ENCODE measurements around the gene NEU2.

NEU2 gene

DNA sequence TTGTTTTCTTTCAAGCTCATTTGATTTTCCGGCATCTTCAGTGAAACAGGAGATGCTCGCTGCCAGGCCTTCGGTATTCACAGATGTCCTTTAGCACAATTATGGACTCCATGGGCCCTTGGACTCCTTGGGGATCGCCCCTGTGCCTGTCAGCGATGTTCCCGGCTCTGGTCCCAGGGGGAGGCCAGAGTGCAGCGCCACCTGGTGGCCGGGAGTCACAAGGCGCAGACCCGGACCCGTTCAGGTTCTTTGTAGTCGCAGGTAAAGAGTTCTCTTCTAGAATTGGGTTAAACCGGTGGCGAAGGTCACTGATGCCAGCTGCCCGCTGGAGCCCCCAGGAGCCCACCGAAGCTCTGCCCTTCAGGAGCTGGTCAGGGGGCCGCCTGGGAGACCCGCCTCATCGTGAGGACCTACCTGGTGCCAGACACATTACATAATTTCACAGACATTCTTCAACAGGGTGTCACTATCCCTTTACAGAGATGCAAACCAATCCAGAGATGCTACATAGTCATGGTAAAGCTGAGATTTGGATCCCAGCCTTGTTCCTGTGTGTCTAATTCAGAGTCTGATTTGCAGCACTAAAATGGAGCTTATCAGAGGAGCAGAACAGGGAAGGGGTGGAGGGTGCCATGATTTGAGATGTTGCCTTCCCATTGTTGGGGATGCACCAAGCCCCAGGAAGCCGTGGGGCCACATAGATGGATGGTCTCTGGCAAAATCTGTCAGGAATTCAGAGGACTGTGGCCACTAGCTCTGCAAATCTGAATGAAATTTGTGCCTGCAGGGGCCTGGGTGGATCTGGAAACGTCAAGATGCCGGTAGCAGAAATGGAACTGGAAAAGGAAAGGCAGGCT lies 21.7 kb downstream of the NEU2 start:
- Histone ChIP-seq H3K79me2 (ENCODE audit: insufficient read depth, low read depth) (no peaks in the 10 kb centered on the region), H4K20me1 (ENCODE audit: insufficient read depth) (no peaks in the 10 kb centered on the region), H3K9ac (no peak overlapping the region), H2AFZ (ENCODE audit: low read depth) (peak overlapping the region; percentile 71), H3K4me3 (IDR thresholded peaks at IDR 0.05; ENCODE audit: insufficient read depth, low read depth, low read length) (no peak overlapping the region), H3K36me3 (ENCODE audit: insufficient read depth) (no peaks in the 10 kb centered on the region), H3K4me1 (ENCODE audit: low read depth, poor library complexity, severe bottlenecking) (no peaks in the 10 kb centered on the region), H3K27me3 (ENCODE audit: insufficient read depth, low read depth) (no peaks in the 10 kb centered on the region), H3K4me2 (peak overlapping the region; percentile 51; the same call in 1 of the 2 replicates), H3K27ac (no peak overlapping the region)
- peak; percentile 97 for TF ChIP-seq CTCF (conservative IDR thresholded peaks at IDR 0.05; ENCODE audit: low read depth, low read length)

DNA sequence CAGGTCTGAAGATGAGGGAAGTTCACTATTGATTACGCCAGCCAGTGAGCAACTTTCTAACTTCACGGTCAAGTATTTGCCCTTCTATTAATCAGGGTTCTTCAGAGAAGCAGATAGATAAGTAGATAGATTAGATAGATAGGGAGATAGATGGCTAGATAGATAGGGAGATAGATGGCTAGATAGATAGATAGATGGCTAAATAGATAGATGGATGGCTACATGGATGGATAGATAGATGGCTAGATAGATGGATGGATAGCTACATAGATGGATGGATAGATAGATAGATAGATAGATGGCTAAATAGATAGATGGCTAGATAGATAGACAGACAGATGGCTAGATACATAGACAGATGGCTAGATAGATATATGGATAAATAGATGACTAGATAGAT lies 22.9 kb downstream of the NEU2 start:
- H3K36me3 ChIP-seq (ENCODE audit: insufficient read depth): no peaks in the 10 kb centered on the region
- TF ChIP-seq CTCF (conservative IDR thresholded peaks at IDR 0.05; ENCODE audit: low read depth, low read length): no peak
- H3K27me3 ChIP-seq (ENCODE audit: insufficient read depth, low read depth): no peaks in the 10 kb centered on the region
- H3K4me1 ChIP-seq (ENCODE audit: low read depth, poor library complexity, severe bottlenecking): peaks cover 6% of the 10 kb centered on the region
- H3K4me2 ChIP-seq: no peak overlapping the region
- no peak overlapping the region for H3K4me3 ChIP-seq (IDR thresholded peaks at IDR 0.05; ENCODE audit: insufficient read depth, low read depth, low read length)
- peaks cover 1% of the 10 kb centered on the region; the same call in 1 of the 2 replicates for H3K79me2 ChIP-seq (ENCODE audit: insufficient read depth, low read depth)
- H4K20me1 ChIP-seq (ENCODE audit: insufficient read depth): no peaks in the 10 kb centered on the region
- no peak overlapping the region for H2AFZ ChIP-seq (ENCODE audit: low read depth)
- no peak overlapping the region for H3K9ac ChIP-seq
- no peak overlapping the region for H3K27ac ChIP-seq

DNA sequence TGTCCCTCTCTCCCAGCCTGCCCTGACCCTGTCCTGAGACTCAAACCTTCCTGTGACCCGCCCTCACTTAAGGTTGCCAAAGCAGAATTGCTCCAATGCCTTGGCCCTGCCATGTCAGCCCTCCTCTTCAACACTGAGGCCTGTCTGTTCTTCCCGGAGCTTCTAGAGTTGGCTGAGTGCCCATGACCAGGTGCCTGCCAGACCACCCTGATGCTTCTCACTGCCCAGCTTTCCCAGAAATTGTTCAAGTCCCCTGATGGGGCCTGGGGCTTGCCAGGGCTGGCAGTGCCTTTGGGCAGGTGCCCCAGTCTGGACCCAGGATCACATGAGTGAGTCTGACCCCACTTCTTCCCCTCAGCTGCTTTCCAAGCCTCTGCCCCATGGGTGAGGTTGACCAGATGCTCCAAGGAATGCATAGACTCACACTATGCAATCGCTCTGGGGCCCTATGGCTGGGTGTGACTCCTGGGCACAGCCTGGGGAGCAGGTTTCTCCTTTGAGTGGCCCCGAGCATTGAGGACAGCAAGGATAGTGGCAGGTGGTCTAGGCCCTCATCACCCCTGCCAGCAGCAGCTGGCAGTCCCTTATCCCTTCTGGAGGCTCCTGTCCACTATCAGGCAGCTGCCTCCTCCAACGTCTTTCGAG lies 24.6 kb downstream of the NEU2 start:
- peaks cover 14% of the 10 kb centered on the region for H3K4me1 ChIP-seq (ENCODE audit: low read depth, poor library complexity, severe bottlenecking)
- no peaks in the 10 kb centered on the region for H3K27me3 ChIP-seq (ENCODE audit: insufficient read depth, low read depth)
- H3K27ac ChIP-seq: no peak overlapping the region
- H2AFZ ChIP-seq (ENCODE audit: low read depth): no peak overlapping the region
- no peak for TF ChIP-seq CTCF (conservative IDR thresholded peaks at IDR 0.05; ENCODE audit: low read depth, low read length)
- no peak overlapping the region for H3K4me2 ChIP-seq
- no peaks in the 10 kb centered on the region for H4K20me1 ChIP-seq (ENCODE audit: insufficient read depth)
- no peaks in the 10 kb centered on the region for H3K36me3 ChIP-seq (ENCODE audit: insufficient read depth)
- H3K79me2 ChIP-seq (ENCODE audit: insufficient read depth, low read depth): peaks cover 15% of the 10 kb centered on the region; the same call in 1 of the 2 replicates
- no peak overlapping the region for H3K9ac ChIP-seq
- no peak overlapping the region for H3K4me3 ChIP-seq (IDR thresholded peaks at IDR 0.05; ENCODE audit: insufficient read depth, low read depth, low read length)

- H3K27me3 ChIP-seq (ENCODE audit: insufficient read depth, low read depth): no peaks in the 10 kb centered on the region
- no peak overlapping the region for H3K9ac ChIP-seq
- H4K20me1 ChIP-seq (ENCODE audit: insufficient read depth): no peaks in the 10 kb centered on the region
- H3K4me3 ChIP-seq (IDR thresholded peaks at IDR 0.05; ENCODE audit: insufficient read depth, low read depth, low read length): no peak overlapping the region
- H3K27ac ChIP-seq: no peak overlapping the region
- H3K4me1 ChIP-seq (ENCODE audit: low read depth, poor library complexity, severe bottlenecking): peaks cover 18% of the 10 kb centered on the region
- no peaks in the 10 kb centered on the region for H3K36me3 ChIP-seq (ENCODE audit: insufficient read depth)
- peak overlapping the region; percentile 76; the same call in 1 of the 2 replicates for H3K4me2 ChIP-seq
- TF ChIP-seq CTCF (conservative IDR thresholded peaks at IDR 0.05; ENCODE audit: low read depth, low read length): no peak
- no peak overlapping the region for H2AFZ ChIP-seq (ENCODE audit: low read depth)
- peaks cover 15% of the 10 kb centered on the region; the same call in 1 of the 2 replicates for H3K79me2 ChIP-seq (ENCODE audit: insufficient read depth, low read depth)
These were observed 26.5 kb downstream of the NEU2 start for GRCh38 chr2:233058717-233059546.
